ENCODE measurements around the gene TVP23A.

DNA sequence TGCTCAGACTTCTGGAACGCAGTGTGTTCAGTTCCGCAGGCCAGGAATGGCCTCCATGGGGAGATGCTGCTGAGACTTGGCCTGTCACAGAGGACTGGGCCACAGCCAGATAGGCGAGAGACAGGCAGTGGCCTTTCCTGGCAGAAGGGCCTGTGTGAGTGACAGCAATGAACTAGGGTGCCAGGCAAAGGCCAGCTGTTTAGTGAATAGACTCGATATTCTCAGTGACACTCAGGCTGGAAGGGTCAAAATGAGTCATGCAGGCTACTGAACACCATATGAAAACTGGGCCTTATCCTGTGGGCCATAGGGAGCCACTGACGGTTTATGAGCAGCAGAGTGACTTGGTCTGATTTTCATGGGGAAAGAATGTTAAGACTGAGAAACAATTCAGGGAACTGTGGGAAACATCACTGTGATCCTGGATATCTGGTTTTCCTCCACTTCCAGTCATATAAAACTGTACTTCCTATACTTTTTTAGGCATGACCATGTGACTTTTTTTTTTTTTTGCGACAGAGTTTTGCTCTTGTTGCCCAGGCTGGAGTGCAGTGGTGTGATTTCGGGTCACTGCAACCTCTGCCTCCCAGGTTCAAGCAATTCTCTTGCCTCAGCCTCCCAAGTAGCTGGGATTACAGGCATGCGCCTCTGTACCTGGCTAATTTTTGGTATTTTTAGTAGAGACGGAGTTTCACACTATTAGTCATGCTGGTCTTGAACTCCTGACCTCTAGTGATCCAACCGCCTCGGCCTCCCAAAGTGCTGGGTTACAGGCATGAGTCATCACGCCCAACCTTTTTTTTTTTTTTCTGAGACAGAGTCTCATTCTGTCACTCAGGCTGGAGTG lies 80.1 kb downstream of the TVP23A start:
- TF ChIP-seq, protein P1, sequence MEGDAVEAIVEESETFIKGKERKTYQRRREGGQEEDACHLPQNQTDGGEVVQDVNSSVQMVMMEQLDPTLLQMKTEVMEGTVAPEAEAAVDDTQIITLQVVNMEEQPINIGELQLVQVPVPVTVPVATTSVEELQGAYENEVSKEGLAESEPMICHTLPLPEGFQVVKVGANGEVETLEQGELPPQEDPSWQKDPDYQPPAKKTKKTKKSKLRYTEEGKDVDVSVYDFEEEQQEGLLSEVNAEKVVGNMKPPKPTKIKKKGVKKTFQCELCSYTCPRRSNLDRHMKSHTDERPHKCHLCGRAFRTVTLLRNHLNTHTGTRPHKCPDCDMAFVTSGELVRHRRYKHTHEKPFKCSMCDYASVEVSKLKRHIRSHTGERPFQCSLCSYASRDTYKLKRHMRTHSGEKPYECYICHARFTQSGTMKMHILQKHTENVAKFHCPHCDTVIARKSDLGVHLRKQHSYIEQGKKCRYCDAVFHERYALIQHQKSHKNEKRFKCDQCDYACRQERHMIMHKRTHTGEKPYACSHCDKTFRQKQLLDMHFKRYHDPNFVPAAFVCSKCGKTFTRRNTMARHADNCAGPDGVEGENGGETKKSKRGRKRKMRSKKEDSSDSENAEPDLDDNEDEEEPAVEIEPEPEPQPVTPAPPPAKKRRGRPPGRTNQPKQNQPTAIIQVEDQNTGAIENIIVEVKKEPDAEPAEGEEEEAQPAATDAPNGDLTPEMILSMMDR (IDR thresholded peaks at IDR 0.05), result no peak
- no peak for TF ChIP-seq ZFX (IDR thresholded peaks at IDR 0.05; ENCODE audit: borderline replicate concordance)
